Fibroblast of pulmonary artery (primary cell): ENCODE data around the gene QRFP.

ENCODE experiments used
- DNase-seq: peaks from one replicate; pipeline ENCODE4 v3.0.0-alpha.2; 2010; ENCODE audit warnings: low read depth
- H3K4me3 ChIP-seq: replicated peaks from 2 replicates; pipeline ENCODE4 v1.5.1; 2011; ENCODE audit warnings: low read depth, mild to moderate bottlenecking, control low read depth, low read length, moderate library complexity
- CTCF ChIP-seq: IDR thresholded peaks from 2 replicates; pipeline ENCODE4 v1.5.1; 2011; ENCODE audit warnings: mild to moderate bottlenecking, control low read depth, low read length, inconsistent platforms; ENCODE audit errors: missing control alignments

QRFP gene

GRCh38 chr9:130900701-130901497, 4.3 kb upstream of the QRFP start:
- H3K4me3 ChIP-seq: no peak overlapping the region
- no peak for TF ChIP-seq CTCF
- no peak for DNase-seq

- no peak overlapping the region for H3K4me3 ChIP-seq
- DNase-seq: no peak
- TF ChIP-seq CTCF: no peak
These were observed 2.6 kb upstream of the QRFP start for GRCh38 chr9:130899051-130899748.

- no peak overlapping the region for H3K4me3 ChIP-seq
- DNase-seq: no peak
- no peak for TF ChIP-seq CTCF
These were observed 1.9 kb upstream of the QRFP start for GRCh38 chr9:130898552-130898852.

GRCh38 chr9:130897848-130898551, 1.4 kb upstream of the QRFP start:
- no peak for TF ChIP-seq CTCF
- H3K4me3 ChIP-seq: no peak overlapping the region
- DNase-seq: no peak

GRCh38 chr9:130897105-130897751, 616 bp upstream of the QRFP start:
- DNase-seq: no peak
- no peak overlapping the region for H3K4me3 ChIP-seq
- no peak for TF ChIP-seq CTCF

GRCh38 chr9:130895481-130896232, 955 bp downstream of the QRFP start:
- TF ChIP-seq CTCF: no peak

More at GRCh38 chr9:130895481-130896232, 955 bp downstream of the QRFP start:
- DNase-seq: no peak
- no peak overlapping the region for H3K4me3 ChIP-seq
